ENCODE results near the gene HERC2.

DNA sequence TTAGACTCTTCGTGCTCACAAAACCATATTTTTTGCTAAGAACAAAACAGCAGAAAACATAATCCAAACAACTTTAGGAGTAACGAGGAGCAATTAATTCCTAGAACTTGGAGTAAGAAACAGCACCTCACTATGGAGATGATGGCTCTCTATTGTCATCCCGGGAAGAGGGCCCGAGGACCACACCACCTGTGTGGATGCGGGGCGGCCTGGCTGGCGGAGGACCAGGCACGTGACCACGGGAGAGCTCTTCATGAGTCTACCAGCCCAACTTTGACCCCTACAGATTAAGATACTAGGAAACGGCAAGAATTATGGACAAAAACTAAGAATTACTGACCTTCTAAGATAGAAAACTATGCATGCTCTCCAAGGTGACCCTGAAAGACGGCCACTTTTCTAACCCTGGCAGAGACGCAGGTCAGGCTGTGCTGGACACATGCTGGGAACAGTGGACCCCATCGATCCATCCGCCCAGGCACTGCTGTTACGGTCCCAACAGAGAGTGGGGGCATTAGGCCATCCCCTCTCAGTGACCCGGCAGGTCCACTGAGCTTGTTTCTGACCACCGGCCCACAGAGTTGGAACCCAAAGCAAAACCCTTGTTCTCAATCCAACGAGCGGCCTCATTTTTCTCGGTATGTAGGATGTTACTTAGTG is 209.7 kb downstream of the HERC2 start:
- no peak for TF ChIP-seq ZNF234 (CRISPR knock-in tag; conservative IDR thresholded peaks at IDR 0.05)
- TF ChIP-seq JUND (CRISPR knock-in tag; IDR thresholded peaks at IDR 0.05): no peak
- no peak for TF ChIP-seq E2F1 (CRISPR knock-in tag; IDR thresholded peaks at IDR 0.05)
- no peak for TF ChIP-seq MAFF (IDR thresholded peaks at IDR 0.05; ENCODE audit: low read depth, low read length)
- no peak for TF ChIP-seq ZNF572 (CRISPR knock-in tag; IDR thresholded peaks at IDR 0.05)
- TF ChIP-seq ZNF562 (CRISPR knock-in tag; IDR thresholded peaks at IDR 0.05; ENCODE audit: borderline replicate concordance): no peak
- TF ChIP-seq RAD21 (CRISPR knock-in tag; IDR thresholded peaks at IDR 0.05): no peak
- no peak for TF ChIP-seq STAG1 (CRISPR knock-in tag; IDR thresholded peaks at IDR 0.05)
- no peak for TF ChIP-seq CBX5 (CRISPR knock-in tag; IDR thresholded peaks at IDR 0.05; ENCODE audit: borderline replicate concordance)

Measured in HepG2 (cell line).